Transverse colon (tissue), 3 donors: ENCODE results near the gene PTPRB.

Experiments used
- POLR2A ChIP-seq: fragments of 450-650 bp; IDR thresholded peaks from one replicate; pipeline ENCODE4 v1.6.1; 2016; ENCODE audit warnings: antibody characterized with exemption, mild to moderate bottlenecking, moderate library complexity
- TF ChIP-seq, protein P1 (sequence below), 5 experiments: fragments of 200-600 bp in 3 of 5; fragments of 450-650 bp in 2 of 5; sonication (generic) in 3 of 5; IDR thresholded peaks; 1 replicate in 2 of 5; 2 replicates in 3 of 5; pipeline ENCODE4 v1.5.1; 2016 to 2017; ENCODE audit warnings: antibody characterized with exemption in 5 of 5, inconsistent platforms in 3 of 5, mild to moderate bottlenecking in 2 of 5, moderate library complexity in 1 of 5

DNA sequence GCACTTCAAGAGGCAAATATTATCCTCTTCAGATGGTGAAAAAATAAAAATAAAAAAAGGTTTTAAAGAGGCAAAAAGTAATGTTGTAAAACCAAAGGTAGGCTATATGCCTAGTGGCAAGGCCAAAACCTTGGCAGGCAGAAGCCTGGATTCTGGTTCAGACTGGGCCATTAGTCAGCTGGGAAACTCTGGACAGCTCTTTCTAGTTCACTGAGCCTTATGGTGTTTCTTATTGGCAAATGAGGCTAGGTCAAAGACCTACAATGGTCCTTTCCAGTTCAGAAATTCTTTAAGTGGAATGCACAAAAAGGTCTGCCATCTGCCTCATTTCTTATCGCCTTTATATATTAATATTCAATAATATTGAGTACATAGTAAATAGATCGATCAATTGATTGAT is 44.6 kb downstream of the PTPRB start:
- TF ChIP-seq POLR2A, result no peak
- TF ChIP-seq, protein P1, sequence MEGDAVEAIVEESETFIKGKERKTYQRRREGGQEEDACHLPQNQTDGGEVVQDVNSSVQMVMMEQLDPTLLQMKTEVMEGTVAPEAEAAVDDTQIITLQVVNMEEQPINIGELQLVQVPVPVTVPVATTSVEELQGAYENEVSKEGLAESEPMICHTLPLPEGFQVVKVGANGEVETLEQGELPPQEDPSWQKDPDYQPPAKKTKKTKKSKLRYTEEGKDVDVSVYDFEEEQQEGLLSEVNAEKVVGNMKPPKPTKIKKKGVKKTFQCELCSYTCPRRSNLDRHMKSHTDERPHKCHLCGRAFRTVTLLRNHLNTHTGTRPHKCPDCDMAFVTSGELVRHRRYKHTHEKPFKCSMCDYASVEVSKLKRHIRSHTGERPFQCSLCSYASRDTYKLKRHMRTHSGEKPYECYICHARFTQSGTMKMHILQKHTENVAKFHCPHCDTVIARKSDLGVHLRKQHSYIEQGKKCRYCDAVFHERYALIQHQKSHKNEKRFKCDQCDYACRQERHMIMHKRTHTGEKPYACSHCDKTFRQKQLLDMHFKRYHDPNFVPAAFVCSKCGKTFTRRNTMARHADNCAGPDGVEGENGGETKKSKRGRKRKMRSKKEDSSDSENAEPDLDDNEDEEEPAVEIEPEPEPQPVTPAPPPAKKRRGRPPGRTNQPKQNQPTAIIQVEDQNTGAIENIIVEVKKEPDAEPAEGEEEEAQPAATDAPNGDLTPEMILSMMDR (IDR thresholded peaks at IDR 0.05), result no peak
